Activated T-helper 1 cell treated with Interleukin-2 at 50 U/mL for 16 hours (primary cell): ENCODE results near the gene RTBDN.
"Not testable (repeated sequence)": the region's sequence is repeated elsewhere in the genome, so short reads cannot be mapped to it uniquely, and the experiment has no call there.

Experiments used
- DNase-seq: peaks from one replicate; pipeline ENCODE4 v3.0.0-alpha.2; 2020; ENCODE audit warnings: low read depth

The RTBDN gene

GRCh38 chr19:12856653-12857052, 22.3 kb upstream of the RTBDN start:
- no peak for DNase-seq

- peak; percentile 73 for DNase-seq
Observed at GRCh38 chr19:12847159-12848139, 13.1 kb upstream of the RTBDN start.

- not testable (repeated sequence) for DNase-seq
Observed at GRCh38 chr19:12846613-12847012, 12.2 kb upstream of the RTBDN start.

- no peak for DNase-seq
Observed at GRCh38 chr19:12843999-12844732, 9.8 kb upstream of the RTBDN start.

GRCh38 chr19:12843328-12843727, 8.9 kb upstream of the RTBDN start:
- no peak for DNase-seq

GRCh38 chr19:12842511-12842910, 8.1 kb upstream of the RTBDN start:
- DNase-seq: no peak

- DNase-seq: no peak
Observed at GRCh38 chr19:12841094-12841493, 6.7 kb upstream of the RTBDN start.

GRCh38 chr19:12840091-12841079, 6.0 kb upstream of the RTBDN start:
- DNase-seq: no peak

GRCh38 chr19:12838886-12839756, 4.7 kb upstream of the RTBDN start:
- DNase-seq: no peak

- peak; percentile 30 for DNase-seq
Observed at GRCh38 chr19:12838182-12838885, 4.0 kb upstream of the RTBDN start, which contains the start of gene MAST1. MAST1 (plus strand) TSS chr19:12838515; CDS start chr19:12838573, 58 bp downstream.

GRCh38 chr19:12837225-12837624, 2.8 kb upstream of the RTBDN start:
- DNase-seq: no peak

GRCh38 chr19:12836529-12836863, 2.1 kb upstream of the RTBDN start:
- no peak for DNase-seq

GRCh38 chr19:12834976-12835757, 788 bp upstream of the RTBDN start:
- no peak for DNase-seq

GRCh38 chr19:12833738-12834565, 427 bp downstream of the RTBDN start:
- DNase-seq: no peak

GRCh38 chr19:12833418-12833737, 1.0 kb downstream of the RTBDN start:
- no peak for DNase-seq

GRCh38 chr19:12828494-12828893, 5.9 kb downstream of the RTBDN start:
- DNase-seq: no peak

- no peak for DNase-seq
Observed at GRCh38 chr19:12825254-12826131, 8.9 kb downstream of the RTBDN start.

GRCh38 chr19:12821761-12822160, 12.6 kb downstream of the RTBDN start:
- DNase-seq: no peak
